ENCODE data around the gene KISS1. TPM values are rescaled to one million over a fixed set of nuclear protein-coding genes. Genes with fewer than 3 reads are reported as not detected.
A peak's percentile ranks its signal among the peaks of the same experiment; 100 is the strongest.

The KISS1 gene
- total and polyA plus RNA-seq, 2 donors from 2014 or later = 0.50 to 25.2 TPM

GRCh38 chr1:204181116-204181515, 15.2 kb downstream of the KISS1 start:
- Histone ChIP-seq H3K36me3 (ENCODE audit: control insufficient read depth in 2 of 3, insufficient read depth in 3 of 3, low read length in 3 of 3) (no peaks in the 10 kb centered on the region), H3K9me3 (ENCODE audit: control insufficient read depth in 2 of 3, insufficient read depth in 1 of 3, low read length in 3 of 3) (no peaks in the 10 kb centered on the region), H3K4me3 (ENCODE audit: low read length in 3 of 3) (no peak overlapping the region), H3K4me1 (ENCODE audit: control insufficient read depth in 2 of 3, insufficient read depth in 2 of 3, low read depth in 1 of 3, low read length in 3 of 3) (no peaks in the 10 kb centered on the region), H3K27me3 (ENCODE audit: control insufficient read depth, insufficient read depth, low read length) (no peaks in the 10 kb centered on the region), H3K27ac (ENCODE audit: low read depth in 2 of 2, low read length in 2 of 2) (no peak overlapping the region), H3K9ac (ENCODE audit: low read length in 3 of 3) (no peak overlapping the region)
- intact Hi-C loops (cut with DNase I) = no loop called here
- FAIRE-seq (no peak), DNase-seq (no peak)
- no peak for TF ChIP-seq CTCF (IDR thresholded peaks at IDR 0.05; ENCODE audit: borderline replicate concordance, extremely low read depth, insufficient read depth)

- H3K4me1 ChIP-seq (ENCODE audit: control insufficient read depth in 2 of 3, insufficient read depth in 2 of 3, low read depth in 1 of 3, low read length in 3 of 3) = no peaks in the 10 kb centered on the region
- no peaks in the 10 kb centered on the region for H3K36me3 ChIP-seq (ENCODE audit: control insufficient read depth in 2 of 3, insufficient read depth in 3 of 3, low read length in 3 of 3)
- no peak overlapping the region for H3K4me3 ChIP-seq (ENCODE audit: low read length in 3 of 3)
- no peak overlapping the region for H3K9ac ChIP-seq (ENCODE audit: low read length in 3 of 3)
- DNase-seq (peak in 3 of 5 donors; percentile 29 to 47 (median 43)), FAIRE-seq (no peak)
- H3K9me3 ChIP-seq (ENCODE audit: control insufficient read depth in 2 of 3, insufficient read depth in 1 of 3, low read length in 3 of 3) = no peaks in the 10 kb centered on the region
- H3K27me3 ChIP-seq (ENCODE audit: control insufficient read depth, insufficient read depth, low read length) = no peaks in the 10 kb centered on the region
- H3K27ac ChIP-seq (ENCODE audit: low read depth in 2 of 2, low read length in 2 of 2) = no peak overlapping the region
- intact Hi-C loops (cut with DNase I) = no loop called here
- no peak for TF ChIP-seq CTCF (IDR thresholded peaks at IDR 0.05; ENCODE audit: borderline replicate concordance, extremely low read depth, insufficient read depth)
Observed at GRCh38 chr1:204180133-204180532, 16.2 kb downstream of the KISS1 start.

GRCh38 chr1:204178487-204179281, 17.6 kb downstream of the KISS1 start:
- H3K9me3 ChIP-seq (ENCODE audit: control insufficient read depth in 2 of 3, insufficient read depth in 1 of 3, low read length in 3 of 3) = no peaks in the 10 kb centered on the region
- no peaks in the 10 kb centered on the region for H3K27me3 ChIP-seq (ENCODE audit: control insufficient read depth, insufficient read depth, low read length)
- H3K4me1 ChIP-seq (ENCODE audit: control insufficient read depth in 2 of 3, insufficient read depth in 2 of 3, low read depth in 1 of 3, low read length in 3 of 3) = no peaks in the 10 kb centered on the region
- H3K27ac ChIP-seq (ENCODE audit: low read depth in 2 of 2, low read length in 2 of 2) = no peak overlapping the region
- FAIRE-seq = no peak
- no peak overlapping the region for H3K4me3 ChIP-seq (ENCODE audit: low read length in 3 of 3)
- no peak for TF ChIP-seq CTCF (IDR thresholded peaks at IDR 0.05; ENCODE audit: borderline replicate concordance, extremely low read depth, insufficient read depth)
- H3K36me3 ChIP-seq (ENCODE audit: control insufficient read depth in 2 of 3, insufficient read depth in 3 of 3, low read length in 3 of 3) = no peaks in the 10 kb centered on the region
- peak in 1 of 5 donors; percentile 55 for DNase-seq
- no peak overlapping the region for H3K9ac ChIP-seq (ENCODE audit: low read length in 3 of 3)
- intact Hi-C loops (cut with DNase I) = no loop called here
